ENCODE results near the gene TOGARAM1.
A peak's percentile ranks its signal among the peaks of the same experiment; 100 is the strongest.

Gene TOGARAM1

GRCh38 chr14:44961554-44962333 lies at the start of gene TOGARAM1, which contains the start of gene KLHL28:
TSS of gene TOGARAM1 (plus strand) at chr14:44962190. CDS start at chr14:44962422, 232 bp downstream.
TSS of gene KLHL28 (minus strand) at chr14:44961947. CDS start at chr14:44945928, 16,019 bp downstream.
- DNase-seq (ENCODE audit: low spot score), result peak; percentile 98

DNA sequence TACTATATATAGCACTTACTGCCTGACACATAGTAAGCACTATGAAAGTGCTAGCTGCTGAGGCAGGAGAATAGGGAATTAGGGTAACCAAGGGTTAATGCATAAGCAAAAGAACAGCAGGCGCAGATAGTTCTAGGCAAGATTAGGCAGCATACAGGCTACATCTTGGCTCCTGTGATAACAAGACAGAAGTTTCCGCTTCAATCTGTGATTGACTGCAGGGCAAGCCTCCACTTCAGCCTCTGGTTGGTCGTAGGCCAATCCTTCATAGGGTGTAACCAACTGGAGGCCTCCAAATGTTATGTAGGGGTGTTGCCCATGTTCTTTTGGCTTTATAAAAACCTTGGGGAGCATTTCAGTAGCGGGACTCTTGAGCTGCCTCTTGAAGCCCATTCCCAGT lies 47.1 kb upstream of the TOGARAM1 start:
- no peak for DNase-seq (ENCODE audit: low spot score)

DNA sequence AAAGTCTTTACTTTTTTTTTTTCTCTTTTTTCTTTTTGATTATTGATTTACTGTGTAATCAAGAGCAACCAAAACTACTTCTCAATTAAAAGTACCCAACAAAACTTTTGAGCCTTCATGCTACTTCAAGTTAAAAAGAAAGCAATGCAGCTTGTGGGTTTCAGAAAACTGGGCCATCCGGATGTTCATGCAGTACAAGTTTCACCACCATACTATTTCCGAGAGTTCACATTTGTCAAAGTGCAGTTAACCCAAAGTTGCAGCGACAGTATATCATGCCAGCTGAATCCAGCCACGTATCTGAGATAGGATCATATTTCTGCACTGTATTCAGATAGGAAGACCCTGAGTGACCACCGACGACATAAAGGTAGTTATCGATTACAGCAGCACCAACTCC lies 33.2 kb upstream of the TOGARAM1 start:
- no peak for DNase-seq (ENCODE audit: low spot score)

DNA sequence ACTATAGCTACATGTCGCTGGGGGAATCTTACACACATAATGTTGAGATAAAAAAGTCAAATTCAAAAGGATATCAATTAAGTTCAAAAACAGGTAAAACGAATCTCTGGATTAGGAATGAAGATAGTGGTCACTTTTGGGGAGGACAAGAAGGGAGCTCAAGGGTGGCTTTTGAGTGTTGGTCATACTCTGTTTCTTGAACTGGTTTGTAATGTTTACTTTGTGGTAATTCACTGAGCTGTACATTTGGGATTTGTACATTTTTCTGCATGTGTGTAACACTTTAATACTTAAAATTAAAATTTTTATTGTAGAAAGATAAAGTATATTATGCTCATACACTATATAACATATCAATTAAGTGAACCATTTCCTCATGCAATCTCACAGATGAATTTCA lies 26.8 kb upstream of the TOGARAM1 start:
- DNase-seq (ENCODE audit: low spot score), result no peak

GRCh38 chr14:44937547-44937946 lies 24.4 kb upstream of the TOGARAM1 start:
- DNase-seq (ENCODE audit: low spot score), result no peak

- no peak for DNase-seq (ENCODE audit: low spot score)
Observed at GRCh38 chr14:44940211-44940610, 21.8 kb upstream of the TOGARAM1 start.

- DNase-seq (ENCODE audit: low spot score), result no peak
Observed at GRCh38 chr14:44940944-44941343, 21.0 kb upstream of the TOGARAM1 start.

- no peak for DNase-seq (ENCODE audit: low spot score)
Observed at GRCh38 chr14:44941591-44941990, 20.4 kb upstream of the TOGARAM1 start.

DNA sequence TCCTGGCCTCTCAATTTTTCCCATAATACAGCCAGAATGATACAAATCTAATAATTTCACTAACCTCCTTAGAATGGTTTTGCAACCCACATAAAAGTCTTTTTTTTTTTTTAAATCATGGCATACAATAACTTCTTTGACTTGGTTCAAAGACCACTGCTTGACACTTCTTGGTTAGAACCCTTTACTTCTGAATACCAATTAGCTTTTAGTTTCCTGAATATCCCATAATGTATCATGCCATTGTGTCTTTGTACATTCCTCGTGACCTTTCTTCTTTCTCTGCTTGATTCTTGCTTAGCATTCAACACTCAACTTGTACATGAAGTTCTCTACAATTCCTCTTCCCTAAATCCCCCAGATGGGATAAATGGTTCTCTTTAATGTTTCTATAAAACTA lies 19.6 kb upstream of the TOGARAM1 start:
- no peak for DNase-seq (ENCODE audit: low spot score)

DNA sequence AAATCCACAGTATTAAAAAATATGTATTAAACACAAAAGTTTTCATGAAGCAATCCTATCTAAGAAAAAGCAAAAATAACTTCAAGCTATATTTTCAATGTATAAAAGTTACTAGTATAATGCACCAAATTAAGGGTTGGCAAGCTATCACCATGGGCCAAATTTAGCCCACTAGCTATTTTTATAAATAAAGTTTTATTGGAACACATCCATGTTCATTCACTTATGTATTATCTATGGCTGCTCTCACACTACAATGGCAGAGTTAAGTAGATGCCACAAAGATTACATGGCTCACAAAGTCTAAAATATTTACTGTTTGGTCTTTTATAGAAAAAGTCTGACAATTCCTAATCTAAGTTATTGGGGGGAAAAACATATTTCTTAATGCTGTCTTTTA lies 17.9 kb upstream of the TOGARAM1 start:
- DNase-seq (ENCODE audit: low spot score), result no peak

GRCh38 chr14:44945264-44945663 lies 16.7 kb upstream of the TOGARAM1 start:
- no peak for DNase-seq (ENCODE audit: low spot score)

DNA sequence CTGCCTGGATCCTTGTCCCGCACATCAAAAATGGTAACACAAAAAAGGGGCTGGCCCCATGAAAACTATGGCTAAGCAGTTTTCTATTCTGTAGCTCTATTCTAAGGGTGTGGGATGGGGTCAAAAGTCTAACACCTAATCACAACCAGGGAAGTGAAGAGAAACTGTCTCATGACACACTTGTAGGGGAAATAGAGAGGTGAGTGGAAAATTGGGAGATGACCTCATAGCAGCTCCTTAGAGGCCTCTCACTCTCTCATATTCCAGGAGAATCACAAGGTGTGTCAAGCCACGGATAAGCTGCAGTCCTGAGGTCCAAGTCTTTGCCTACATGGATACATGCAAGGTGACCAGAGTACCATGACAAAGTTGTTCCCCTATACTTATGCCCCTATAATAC lies 10.9 kb upstream of the TOGARAM1 start:
- no peak for DNase-seq (ENCODE audit: low spot score)

DNA sequence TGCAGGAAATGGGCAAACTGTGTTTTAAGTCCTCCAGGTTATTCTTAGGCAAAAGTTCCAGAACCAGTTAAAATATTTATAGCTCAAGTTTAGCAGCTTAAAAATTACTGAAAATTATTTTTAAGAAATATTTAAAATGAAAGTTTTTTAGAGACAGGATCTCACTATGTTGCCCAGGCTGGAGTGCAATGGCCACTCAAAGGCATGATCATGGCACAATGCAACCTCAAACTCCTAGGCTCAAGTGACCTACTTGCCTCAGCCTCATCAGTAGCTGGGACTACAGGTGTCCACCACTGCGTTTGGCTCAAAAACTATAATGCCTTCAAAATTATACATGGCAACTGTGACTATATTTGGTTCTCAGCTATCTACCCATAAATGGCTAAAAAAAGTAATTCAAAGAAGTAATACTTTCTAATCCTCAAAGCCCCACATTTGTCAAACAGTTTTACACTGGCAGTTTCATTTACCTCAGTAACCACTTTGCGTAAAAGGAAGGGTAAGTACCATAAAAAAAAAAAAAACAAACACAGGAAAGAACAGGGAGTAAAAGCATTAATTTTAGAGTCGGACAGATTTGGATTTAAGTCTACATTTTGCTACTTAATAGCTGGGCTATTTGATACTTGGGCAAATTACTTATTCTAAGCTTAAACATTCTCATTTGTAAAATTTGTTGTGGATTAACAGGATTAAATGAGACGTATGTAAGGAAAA lies 9.4 kb upstream of the TOGARAM1 start:
- no peak for DNase-seq (ENCODE audit: low spot score)

DNA sequence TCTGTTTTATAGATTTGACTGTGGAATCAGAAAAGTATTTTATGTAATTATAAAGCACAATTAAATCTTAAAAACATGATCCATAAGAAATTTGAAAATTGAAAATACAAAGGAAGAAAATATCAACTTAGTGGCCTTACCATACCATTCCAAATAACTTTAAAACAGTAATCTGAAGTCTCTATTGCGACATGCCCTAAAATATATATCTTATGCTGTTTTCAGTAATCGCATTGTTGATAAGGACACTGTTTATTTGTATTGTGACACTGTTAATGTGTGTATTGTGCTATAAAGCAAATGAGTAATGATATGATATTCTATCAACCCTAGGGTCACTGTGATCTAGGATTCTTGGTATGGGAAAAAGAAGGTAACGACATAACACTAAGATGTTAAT lies 7.2 kb upstream of the TOGARAM1 start:
- no peak for DNase-seq (ENCODE audit: low spot score)

- no peak for DNase-seq (ENCODE audit: low spot score)
Observed at GRCh38 chr14:44955528-44955927, 6.5 kb upstream of the TOGARAM1 start.

GRCh38 chr14:44956866-44957265 lies 5.1 kb upstream of the TOGARAM1 start:
- no peak for DNase-seq (ENCODE audit: low spot score)

DNA sequence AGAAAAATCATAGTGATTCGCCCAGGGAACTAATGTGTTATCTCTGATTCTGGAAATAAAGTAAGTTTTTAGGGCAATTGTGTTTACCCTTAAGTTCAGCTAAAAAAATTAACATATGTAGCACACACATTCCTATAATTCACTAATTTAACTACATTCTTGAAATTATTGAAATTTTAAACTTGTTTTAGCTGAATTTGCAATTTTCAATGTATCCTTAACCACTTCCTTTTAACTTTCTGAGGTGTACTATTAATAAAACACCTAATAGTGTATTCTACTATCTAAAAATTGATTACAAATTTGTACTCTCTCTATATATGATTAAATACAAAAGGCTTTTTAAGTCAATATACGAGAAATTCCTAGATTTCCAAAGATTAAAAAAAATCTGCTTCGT lies 2.5 kb upstream of the TOGARAM1 start:
- no peak for DNase-seq (ENCODE audit: low spot score)

GRCh38 chr14:44960146-44960545 lies 1.8 kb upstream of the TOGARAM1 start:
- no peak for DNase-seq (ENCODE audit: low spot score)

DNA sequence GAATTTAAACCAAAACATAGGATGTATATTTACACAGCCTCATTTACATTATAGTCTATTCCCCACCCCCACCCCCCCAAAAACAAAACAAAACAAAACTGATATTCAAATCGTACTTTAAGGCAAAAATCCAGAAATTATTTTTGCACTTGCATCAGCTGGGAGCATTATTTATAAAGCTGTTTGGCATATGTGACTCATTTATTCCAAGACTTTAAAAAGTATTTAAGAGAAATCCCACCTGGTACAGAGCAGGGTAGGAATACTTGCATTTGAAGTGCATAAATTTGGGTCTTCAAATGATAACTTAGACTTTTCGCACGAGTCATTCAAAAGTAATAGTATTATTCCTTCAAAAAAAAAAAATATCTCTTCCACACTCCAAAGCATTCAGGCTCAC lies 1.3 kb upstream of the TOGARAM1 start:
- no peak for DNase-seq (ENCODE audit: low spot score)

DNA sequence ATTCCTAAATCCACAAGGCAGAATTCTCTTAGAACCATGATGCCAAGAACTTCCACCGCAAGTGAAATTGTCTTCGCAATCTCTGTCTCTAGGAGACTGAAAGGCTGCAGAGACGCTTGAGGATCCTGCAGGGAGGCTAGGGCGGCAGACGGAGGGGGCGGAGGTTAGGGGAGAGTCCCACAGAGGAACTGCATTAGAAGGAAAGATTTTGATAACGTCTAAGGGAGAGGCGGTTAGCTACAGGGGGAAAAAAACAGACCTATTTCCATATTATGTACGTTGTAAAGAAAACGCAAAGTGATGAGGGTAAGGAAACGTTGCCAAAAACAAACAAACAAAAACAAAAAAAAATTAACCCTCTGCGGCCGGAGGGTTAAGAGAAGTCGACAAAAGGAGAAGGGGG lies 838 bp upstream of the TOGARAM1 start:
- peak; percentile 71 for DNase-seq (ENCODE audit: low spot score)

DNA sequence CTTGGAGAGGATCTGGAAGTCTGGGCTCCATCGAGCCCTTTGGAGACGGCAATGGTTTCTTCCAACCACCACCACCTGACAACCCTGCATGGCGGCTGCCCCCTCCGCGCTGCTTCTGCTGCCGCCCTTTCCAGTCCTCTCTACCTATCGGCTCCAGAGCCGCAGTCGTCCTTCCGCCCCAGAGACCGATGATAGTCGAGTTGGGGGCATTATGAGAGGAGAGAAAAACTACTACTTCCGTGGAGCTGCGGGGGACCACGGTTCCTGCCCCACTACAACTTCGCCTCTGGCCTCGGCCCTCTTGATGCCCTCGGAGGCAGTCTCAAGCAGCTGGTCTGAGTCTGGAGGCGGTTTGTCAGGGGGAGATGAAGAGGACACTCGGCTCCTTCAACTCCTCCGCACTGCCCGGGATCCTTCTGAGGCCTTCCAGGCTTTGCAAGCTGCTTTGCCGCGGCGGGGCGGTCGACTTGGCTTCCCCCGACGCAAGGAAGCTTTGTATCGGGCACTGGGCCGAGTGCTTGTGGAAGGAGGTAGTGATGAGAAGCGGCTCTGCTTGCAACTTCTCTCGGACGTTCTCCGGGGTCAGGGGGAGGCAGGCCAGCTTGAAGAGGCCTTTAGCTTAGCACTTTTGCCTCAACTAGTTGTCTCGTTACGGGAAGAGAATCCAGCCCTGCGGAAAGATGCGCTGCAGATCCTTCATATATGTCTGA lies 499 bp downstream of the TOGARAM1 start:
- peak; percentile 80 for DNase-seq (ENCODE audit: low spot score)

DNA sequence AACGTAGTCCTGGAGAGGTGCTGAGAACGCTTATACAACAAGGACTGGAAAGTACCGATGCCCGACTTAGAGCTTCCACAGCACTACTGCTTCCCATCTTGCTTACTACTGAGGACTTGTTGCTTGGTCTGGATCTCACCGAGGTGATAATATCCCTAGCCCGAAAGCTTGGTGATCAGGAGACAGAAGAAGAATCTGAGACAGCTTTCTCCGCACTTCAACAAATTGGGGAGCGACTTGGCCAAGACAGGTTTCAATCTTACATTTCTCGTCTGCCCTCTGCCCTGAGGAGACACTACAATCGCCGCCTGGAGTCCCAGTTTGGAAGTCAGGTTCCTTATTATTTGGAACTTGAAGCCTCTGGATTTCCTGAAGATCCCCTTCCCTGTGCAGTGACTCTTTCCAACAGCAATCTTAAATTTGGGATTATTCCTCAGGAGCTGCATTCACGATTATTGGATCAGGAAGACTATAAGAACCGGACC lies 1.1 kb downstream of the TOGARAM1 start:
- no peak for DNase-seq (ENCODE audit: low spot score)
